RPMI7951 (cell line): Measurements from ENCODE around the gene BAG5. TPM values are rescaled to one million over a fixed set of nuclear protein-coding genes. Genes with fewer than 3 reads are reported as not detected.
"Not testable (repeated sequence)": the region's sequence is repeated elsewhere in the genome, so short reads cannot be mapped to it uniquely, and the experiment has no call there.

ENCODE experiments used
- DNase-seq: peaks from one replicate; pipeline ENCODE4 v3.0.0-alpha.2; 2012; ENCODE audit warnings: low read depth
- total RNA-seq: library from RNA; depleted of rRNA; stranded (reverse); fragments of >200 nt; shearing (Covaris generic); gene quantifications from 2 replicates; pipeline ENCODE4 v1.2.3, GENCODE V29; 2014

BAG5 gene
- total RNA-seq, 1 experiment from 2014 or later, result 17.9 TPM

DNA sequence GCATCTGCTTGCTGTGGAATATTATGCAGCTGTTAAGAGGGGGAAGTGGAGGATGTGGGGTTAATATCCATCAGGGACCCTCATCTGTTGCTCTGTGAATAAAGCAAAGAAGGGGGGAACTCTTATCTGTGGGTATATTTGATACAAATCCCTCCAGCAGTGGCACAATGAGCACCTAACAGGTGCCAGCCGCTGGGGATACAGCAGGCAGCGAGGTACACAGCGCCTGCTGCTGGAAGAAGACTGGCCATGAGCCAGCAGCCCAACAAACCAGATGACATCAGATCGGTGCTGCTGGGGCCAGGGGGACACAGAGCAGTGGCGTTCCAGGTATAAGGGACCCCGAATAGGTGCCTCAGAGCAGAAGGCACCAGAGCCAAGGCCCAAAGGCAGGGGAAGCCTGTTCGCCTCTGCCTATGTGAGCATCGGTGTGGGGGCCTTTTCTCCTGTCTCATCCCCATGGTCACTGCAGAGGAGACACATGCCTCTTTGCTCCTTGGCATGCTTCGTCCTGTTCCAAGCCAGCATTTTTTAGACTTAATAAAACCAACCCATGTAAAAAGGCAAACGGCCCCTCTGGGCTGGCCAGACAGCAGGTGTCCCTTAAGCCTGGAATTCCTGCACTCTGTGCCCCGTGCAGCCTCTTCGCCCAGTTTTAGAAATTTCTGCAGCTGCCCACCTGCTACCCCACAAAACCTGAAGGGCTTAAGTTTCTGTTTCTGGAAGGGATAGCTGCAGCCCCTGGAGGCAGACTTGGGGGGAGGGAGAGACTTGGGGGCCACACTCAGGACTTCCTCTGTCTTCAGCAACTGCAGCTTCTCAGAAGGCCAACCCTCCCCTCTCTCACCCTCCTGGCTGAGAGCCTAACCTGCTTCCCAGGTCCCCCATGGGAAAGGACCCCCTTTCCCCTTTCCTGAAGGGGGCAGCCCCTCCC lies 38.2 kb downstream of the BAG5 start:
- no peak for DNase-seq

DNA sequence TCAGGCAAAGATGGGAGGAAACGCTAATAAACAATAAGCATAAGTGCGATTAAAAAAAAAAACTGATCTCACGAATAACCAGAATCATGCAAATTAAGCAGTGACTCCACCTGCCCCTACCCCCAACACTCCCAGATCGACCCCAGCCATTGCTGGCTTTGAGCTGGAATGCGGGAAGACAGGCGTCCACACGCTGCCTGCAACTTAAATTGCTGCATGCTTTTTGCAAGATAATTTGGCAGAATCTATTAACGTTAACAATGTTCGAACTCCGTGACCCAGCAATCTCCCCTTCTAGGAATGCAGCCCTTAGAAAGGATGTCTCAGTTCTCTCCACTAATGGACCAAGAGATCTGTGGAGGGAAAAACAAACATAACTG lies 38.9 kb downstream of the BAG5 start:
- no peak for DNase-seq

DNA sequence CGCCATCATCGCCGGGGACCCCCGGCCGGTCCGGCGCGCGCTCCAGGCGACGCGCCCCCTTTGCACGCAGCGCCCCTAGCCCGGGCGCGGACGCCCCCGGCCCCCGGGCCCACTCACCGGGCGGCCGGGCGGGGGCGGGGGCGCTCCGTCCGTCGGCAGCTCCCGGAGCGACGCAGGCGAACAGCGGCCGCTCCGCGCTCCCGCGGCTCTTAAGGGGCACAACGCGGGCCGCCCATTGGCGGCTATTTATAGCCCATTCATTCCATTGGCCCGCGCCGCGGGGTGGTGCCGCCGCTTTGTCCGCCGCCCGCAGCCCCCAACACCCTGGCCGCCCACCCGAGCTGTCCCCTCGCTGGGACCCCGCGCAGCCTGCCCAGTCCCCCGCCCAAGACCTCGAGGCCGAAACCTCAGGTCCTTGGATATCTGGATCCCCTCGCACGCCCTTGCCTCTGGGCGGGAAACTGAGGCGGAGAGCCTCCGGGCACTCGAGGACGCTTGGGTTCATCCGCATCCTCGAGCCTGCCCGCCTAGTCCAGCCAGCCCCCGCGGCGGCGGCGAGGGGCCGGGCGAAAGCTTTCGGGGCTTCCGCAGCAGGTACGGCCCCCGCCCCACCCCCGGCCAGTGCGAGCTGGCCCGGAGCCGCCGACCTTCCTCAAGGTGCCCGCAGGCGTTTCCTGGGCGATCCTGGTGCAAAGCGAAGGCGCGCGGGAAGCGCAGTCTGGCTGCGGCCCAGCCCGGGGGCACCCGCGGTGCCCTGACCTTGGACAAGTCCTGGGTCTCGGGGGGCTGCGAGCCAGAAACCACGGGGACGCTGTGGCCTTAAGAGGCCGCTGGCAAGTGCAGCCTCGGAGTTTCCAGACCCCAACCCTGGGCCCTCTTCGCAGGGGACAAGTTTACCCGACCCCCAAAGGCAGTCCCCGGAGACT lies 39.5 kb downstream of the BAG5 start, which contains the start of gene CKB:
TSS of gene CKB (minus strand) at position 182 of the 926 bp plus-strand sequence. CDS start 337 bp downstream, outside the sequence.
- peak; percentile 42 for DNase-seq

DNA sequence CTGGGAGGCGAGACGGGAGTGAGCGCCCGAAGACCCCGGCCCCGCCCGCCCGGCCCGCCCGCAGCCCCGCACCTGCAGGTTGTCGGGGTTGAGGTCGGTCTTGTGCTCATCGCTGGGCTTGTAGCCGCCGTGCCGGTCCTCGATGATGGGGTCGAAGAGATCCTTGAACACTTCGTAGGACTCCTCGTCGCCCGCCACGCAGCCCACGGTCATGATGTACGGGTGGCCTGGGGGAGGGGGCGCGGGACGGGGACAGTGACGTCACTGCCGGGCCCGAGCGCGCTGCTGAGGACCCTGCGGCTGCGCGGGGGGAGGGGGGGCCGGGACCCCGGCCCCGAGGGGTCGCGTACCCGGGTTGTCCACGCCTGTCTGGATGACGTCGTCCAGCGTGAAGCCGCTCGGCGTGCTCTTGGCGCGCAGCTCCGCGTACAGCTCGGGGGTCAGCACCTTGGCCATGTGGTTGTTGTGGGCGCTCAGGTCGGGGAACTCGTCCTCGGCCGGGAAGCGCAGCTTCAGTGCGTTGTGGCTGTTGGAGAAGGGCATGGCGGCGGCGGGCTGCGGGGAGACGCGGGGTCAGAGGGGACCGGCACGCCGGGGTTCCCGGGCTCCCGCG lies 40.4 kb downstream of the BAG5 start:
- DNase-seq, result no peak

DNA sequence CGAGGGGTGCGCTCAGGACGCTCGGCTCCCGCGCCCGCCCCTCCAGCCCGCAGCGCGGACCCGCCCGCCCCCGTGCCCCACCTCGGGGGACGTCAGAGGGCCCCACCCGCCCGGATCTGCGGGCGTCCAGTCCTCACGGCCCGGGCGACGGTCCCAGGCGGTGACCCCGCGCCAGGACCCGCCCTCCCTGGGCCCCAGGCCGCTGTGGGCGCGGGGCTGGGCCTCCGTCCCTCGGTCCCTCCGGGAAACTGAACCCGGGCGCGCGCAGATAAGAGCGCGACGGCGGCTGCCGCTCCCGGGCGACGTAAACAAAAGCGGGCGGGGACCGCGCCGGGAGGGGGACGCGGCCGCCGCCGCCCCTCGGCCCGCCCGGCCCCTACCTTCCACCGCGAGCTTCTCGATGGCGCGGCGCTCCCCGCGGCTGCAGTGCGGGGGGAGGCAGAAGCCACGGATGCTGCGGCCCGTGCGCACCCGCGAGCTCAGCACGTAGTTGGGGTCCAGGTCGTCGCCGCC lies 41.0 kb downstream of the BAG5 start:
- no peak for DNase-seq

DNA sequence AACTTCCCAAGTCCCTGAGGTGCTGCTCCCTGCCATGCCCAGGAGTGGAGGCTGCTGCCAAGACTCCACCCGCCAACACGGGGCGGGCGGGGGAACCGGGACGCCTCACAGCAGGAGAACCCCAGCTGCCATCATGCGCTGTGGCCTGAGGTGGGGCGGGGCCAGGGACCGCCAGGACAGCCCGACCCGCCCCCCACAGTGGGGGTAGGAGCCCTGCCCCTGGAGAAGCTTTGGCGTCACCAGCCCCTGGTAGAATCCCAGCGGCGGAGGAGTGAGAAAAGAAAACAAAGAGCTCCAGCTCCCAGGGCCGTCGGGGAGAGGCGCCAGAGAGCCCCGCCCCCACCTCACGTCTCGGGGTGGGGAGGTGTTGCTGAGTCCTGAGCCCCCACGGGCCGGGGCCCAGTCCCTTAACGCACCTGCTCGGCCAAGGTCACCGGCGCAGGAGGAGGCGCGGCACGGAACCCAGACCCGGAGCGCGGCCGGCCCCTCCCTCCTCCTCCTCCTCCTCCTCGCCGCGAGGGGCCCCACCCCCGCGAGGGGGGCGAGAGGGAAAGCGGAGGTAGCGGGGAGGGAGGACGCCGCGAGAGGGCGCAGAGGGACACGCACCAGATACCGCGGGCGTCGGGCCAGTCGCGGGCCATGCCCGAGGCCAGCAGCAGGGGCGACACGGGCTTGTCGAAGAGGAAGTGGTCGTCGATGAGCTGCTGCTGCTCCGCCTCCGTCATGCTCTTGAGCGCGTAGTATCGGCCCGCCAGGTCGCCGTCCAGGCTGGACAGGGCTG lies 41.6 kb downstream of the BAG5 start:
- DNase-seq, result peak; percentile 63

DNA sequence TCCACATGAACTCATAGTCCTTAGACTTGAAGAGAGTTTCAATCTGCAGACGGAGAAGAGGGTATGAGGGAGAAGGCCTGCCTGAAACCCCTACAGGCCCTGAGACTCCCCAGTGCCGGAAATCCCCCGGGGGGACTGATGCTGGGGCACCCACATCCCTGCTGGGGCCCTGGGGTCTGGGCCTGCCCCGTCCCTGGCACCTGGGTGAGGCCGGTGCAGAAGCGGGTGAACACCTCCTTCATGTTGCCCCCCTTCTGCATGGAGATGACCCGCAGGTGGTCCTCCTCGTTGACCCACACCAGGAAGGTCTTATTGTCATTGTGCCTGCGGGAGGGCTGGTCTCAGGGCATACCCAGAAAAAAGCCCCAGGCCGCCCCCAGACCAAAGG lies 42.2 kb downstream of the BAG5 start:
- no peak for DNase-seq

DNA sequence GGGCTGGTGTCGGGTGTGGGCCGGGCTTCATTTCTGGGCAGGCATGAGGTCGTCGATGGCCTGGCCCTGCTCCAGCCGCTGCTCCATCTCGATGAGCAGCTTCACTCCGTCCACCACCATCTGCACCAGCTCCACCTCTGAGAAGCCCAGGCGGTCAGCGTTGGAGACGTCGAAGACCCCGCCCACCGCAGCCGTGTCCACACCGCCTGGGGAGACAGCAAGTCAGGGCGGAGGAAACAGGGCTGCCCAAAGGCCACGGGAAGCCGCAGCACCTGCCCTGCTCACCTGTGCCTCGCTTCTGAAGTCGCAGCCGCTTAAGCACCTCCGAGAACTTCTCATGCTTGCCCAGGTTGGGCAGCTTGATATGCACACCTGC lies 42.6 kb downstream of the BAG5 start:
- DNase-seq, result no peak

DNA sequence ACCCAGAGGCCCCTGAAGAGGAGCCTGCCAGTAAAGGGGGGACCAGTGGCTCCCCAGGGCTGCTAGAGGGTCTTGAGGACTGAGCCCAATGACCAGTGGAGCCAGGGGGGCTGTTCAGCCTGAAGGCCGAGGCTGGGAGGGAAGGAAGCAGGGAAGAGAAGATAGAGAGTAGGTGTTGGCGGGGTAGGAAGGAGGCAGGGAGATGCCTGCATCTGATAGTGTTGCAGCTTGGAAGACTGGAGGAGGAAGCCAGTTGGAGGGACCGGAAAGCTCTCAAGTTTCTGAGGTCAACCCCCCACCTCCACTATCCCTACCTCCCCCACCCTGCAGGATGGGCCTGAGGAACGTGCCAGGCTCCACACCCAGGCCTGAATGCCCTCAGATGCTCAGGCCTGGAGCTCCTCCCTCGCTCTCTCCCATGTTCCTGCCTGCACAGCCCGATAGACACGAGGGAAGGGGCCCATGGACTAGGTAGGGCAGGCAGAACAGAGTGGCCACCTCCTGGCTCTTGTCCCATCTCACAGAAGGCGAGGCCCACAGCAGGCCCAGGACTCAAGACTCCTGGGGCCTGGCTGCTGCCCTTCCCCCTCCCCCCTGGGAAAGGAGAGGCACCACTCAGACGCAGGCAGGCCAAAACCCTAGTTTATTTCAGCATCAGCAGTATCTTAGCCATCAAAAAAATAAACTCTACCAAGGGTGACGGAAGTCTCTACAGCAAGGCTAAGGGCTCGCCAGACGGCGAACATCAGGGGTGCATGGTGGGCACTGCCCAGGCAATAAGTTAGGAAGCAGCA lies 43.2 kb downstream of the BAG5 start:
- DNase-seq, result no peak

DNA sequence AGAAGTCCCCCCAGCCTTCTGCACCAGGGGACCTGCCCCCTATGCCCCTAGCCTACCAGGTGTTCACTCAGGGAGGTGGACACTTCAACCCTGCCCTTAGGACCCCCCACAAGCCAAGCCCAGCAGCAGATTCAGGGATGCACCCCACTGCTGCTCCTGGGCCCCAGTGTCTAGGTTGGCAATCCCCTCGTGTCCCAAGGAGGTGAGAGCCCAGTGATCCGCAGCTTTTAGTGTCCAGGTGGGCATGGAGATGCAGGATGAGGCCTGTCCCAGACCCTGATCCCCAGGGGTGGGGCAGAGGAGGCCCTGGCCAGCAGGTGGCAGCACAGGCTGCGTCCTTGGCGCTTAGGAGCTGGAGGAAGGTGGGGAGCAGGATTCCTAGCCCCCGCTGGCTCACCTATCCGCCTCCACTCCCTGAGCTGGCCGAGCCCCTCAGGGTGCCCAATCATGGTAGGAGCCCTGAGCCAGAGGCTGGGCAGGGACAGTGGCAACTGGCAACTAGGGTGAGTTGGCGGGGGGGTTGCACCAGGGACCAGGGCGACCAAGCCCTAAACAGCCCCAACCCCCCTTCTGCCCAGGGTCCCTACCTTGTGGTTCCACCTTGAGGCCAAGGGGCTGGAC lies 43.9 kb downstream of the BAG5 start:
- DNase-seq, result peak; percentile 38

DNA sequence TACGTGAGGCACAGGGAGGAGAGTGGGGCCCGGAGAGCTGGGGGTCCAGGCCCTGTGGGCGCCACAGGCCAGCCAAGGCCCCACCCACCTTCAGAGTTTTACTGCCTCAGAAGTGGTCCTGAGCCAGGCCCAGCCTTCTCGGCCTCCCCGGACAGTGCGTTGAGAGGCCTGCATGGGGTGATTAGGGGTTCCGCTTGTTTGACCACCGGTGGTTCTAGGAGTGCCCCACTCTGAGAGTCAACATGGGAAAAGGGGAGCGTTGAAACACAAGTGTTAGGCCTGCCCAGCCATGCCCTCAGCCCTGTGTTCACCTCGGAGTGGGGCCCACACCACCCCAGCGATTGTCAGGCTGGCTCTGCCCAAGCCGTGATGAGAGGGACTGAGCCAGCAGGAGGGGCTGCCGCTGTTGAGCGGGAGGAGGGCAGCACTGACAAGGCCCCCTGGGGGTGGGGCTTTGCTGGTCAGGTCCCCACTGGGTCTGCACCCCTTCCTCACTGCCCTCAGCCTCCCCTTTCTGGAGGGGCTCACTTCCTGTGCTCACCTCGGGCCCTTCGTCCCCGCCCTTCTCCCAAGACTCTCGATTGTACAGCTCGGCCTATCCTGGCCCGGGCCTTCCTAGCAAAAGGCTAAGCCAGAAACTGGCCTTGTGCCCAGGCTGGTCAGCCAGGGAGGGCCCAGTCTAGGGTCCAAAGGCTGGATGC lies 44.6 kb downstream of the BAG5 start:
- DNase-seq, result no peak

DNA sequence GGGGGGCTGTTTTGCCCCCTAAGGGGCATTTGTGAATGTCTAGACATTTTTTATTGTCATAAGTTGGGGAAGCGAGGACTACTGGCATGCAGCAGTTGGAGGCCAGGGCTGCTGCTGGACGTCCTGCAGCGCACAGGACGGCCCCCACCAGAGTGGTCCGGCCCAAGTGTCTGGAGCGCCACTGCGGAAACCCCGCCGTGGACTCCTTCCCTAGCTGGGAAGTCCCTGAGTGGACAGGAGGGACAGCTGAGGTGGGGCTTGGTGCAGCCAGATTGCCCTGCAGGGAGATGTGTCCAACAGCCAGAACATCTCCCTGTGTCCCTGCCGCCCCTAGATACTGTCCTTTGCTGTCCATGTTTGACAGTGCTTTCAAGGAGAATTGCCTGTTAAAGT lies 45.3 kb downstream of the BAG5 start:
- no peak for DNase-seq

DNA sequence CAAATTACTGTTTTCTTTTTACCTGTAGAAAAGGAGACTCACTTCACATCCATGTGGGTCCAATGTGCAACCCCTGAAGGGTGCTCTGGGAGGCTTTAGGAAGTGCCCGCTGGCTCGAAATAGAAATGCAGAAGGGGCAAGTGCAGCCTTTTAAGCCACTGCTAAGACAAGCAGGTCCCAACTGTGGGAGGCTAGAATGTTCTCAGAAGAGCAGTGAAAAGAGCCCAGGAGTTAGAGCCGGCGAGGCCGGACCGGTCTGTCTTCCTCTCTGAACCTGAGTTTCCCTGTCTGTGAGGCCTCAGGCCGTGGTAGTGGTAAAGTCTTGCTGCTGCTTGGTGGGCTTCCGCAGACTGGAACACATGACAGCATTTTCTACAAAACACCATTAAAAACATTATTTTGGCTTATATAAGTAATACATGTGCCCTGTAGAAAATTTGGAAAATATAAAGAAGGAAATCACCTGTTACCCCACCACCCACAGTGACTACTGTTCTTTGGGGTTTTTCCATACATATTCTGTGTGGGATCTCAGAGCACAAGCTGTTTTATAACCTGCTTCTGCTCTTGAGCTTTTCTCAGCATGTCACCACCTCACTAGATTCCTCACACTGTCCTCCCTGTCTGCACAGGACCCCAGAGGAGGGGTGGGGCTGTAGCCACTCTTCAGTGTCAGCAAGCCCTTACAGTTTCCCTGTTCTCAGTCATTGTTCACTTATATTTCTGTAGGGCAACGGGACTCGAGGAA lies 45.9 kb downstream of the BAG5 start:
- DNase-seq, result no peak

DNA sequence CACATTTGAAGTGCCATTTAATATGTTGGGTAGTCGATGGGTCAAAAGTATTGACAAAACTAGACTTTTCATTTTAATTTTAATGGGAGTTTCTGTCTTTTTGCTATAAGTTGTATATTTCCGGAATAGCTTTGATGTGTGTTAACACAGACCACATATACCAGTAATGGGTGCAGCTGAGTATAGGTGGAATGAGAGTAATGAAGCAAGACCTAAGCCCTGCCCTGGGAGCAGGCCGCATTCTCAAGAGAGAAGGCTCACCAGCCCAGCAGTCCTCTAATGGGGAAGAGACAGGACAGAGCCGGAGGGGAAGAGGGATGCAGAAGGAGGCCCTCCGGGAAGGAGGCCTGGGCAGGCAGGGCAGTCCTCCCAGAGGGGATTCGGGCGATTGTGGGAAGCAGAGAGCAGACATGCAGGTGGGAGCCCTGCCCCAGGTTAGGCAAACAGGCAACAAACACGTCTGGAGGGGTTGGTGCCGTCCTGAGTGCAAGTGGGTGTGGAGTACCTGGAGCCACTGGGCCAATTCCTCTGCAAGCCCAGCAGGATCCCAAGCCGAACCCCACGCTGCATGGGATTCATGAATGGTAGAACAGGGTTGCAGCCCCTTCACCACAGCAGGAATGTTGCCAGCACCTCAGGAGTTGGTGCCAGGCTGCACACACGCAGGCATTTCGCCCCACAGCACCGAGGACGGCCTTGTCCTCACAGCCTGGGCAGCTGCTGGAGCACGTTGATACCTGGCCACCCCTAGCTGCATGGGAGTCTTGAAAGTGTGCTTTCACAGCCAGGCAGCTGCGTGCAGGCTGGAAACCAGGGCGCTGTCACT lies 47.6 kb downstream of the BAG5 start:
- DNase-seq, result no peak

DNA sequence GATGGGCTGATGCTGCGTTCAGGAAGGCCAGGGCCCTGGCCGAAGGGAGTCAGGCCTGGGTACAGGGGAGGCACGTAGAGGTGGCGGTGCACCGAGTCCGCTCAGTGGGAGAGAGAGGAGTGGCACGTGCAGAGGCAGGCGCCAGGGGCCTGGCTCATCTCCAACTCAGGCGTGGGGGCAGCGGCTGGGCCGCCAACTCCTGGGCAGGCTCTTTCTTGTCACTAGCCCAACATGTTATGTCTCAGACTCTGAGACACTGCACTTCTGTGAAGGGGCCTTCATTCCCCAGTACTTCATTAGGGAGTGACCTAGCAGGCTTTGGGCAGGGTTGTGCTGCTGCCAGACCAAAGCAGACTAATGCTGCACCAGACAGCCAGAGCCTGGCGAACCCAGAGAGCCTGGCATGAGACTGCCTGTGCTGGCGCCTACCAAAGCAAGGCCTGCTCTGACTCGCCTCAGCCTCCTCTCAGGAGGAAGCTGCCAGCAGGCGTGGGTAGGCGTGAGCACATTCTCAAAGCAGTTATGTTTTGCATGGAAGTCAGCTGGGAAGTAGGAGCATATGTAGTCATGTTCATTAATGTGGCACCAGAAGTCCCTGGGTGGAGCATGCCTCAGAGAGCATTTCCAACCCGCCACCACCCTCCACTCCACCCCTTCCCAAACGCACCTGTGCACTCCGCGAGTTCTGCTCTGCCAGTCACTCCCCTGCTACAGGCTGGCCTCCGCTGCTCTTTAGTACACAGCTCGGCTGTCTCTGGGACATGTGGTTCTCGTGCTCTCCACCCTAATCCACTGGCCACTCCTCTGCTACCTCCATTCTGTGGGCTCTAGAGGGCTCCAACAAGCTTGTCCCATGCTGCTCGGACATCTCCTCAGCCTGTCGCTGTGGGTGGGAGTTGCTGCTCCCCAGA lies 49.5 kb downstream of the BAG5 start:
- DNase-seq, result no peak

DNA sequence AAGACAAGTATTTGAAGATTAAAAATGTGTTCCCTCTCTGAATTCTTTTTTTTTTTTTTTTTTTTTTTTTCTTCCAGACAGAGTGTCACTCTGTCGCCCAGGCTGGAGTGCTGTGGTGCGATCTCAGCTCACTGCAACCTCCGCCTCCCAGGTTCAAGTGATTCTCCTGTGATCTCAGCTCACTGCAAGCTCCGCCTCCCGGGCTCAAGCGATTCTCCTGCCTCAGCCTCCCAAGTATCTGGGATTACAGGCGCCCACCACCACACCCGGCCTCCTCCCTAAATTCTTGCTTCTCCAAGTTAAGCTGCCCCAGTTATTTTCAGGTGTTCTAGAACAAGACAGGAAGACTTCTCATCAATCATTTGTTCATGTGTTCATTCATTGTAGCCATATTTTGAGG lies 50.3 kb downstream of the BAG5 start:
- DNase-seq, result not testable (repeated sequence)
